ENCODE measurements around the gene RNF115.
"Not testable (repeated sequence)": the region's sequence is repeated elsewhere in the genome, so short reads cannot be mapped to it uniquely, and the experiment has no call there.

Gene RNF115

GRCh38 chr1:145804235-145805045, 19.5 kb downstream of the RNF115 start:
- TF ChIP-seq CTCF (IDR thresholded peaks at IDR 0.05; ENCODE audit: low read length, missing control alignments) = no peak
- H3K4me3 ChIP-seq (replicated peaks; ENCODE audit: low read depth, low read length) = no peak overlapping the region
- DNase-seq (ENCODE audit: low read depth) = no peak

- TF ChIP-seq CTCF (IDR thresholded peaks at IDR 0.05; ENCODE audit: low read length, missing control alignments) = no peak
- DNase-seq (ENCODE audit: low read depth) = no peak
- H3K4me3 ChIP-seq (replicated peaks; ENCODE audit: low read depth, low read length) = no peak overlapping the region
These were observed 24.1 kb downstream of the RNF115 start for GRCh38 chr1:145799806-145800205.

GRCh38 chr1:145796753-145797152, 27.1 kb downstream of the RNF115 start:
- TF ChIP-seq CTCF (IDR thresholded peaks at IDR 0.05; ENCODE audit: low read length, missing control alignments) = no peak
- no peak for DNase-seq (ENCODE audit: low read depth)
- H3K4me3 ChIP-seq (replicated peaks; ENCODE audit: low read depth, low read length) = no peak overlapping the region

GRCh38 chr1:145795257-145795881, 28.5 kb downstream of the RNF115 start:
- TF ChIP-seq CTCF (IDR thresholded peaks at IDR 0.05; ENCODE audit: low read length, missing control alignments) = no peak
- no peak for DNase-seq (ENCODE audit: low read depth)
- H3K4me3 ChIP-seq (replicated peaks; ENCODE audit: low read depth, low read length) = no peak overlapping the region

- TF ChIP-seq CTCF (IDR thresholded peaks at IDR 0.05; ENCODE audit: low read length, missing control alignments) = no peak
- no peak for DNase-seq (ENCODE audit: low read depth)
- no peak overlapping the region for H3K4me3 ChIP-seq (replicated peaks; ENCODE audit: low read depth, low read length)
These were observed 31.4 kb downstream of the RNF115 start for GRCh38 chr1:145792484-145792883.

GRCh38 chr1:145791860-145792259, 32.0 kb downstream of the RNF115 start:
- not testable (repeated sequence) for H3K4me3 ChIP-seq (replicated peaks; ENCODE audit: low read depth, low read length); DNase-seq (ENCODE audit: low read depth)

- DNase-seq (ENCODE audit: low read depth) = no peak
- TF ChIP-seq CTCF (IDR thresholded peaks at IDR 0.05; ENCODE audit: low read length, missing control alignments) = no peak
- H3K4me3 ChIP-seq (replicated peaks; ENCODE audit: low read depth, low read length) = no peak overlapping the region
These were observed 35.3 kb downstream of the RNF115 start for GRCh38 chr1:145788580-145788979.
